ENCODE results near the gene RDH8. TPM values are rescaled to one million over a fixed set of nuclear protein-coding genes. Genes with fewer than 3 reads are reported as not detected.

The RDH8 gene
- total RNA-seq, result not detected

- no peak within 1 kb of the TSS for H3K27ac Mint-ChIP-seq
- no peak within 1 kb of the TSS for H3K4me3 Mint-ChIP-seq
- H3K36me3 Mint-ChIP-seq, result no peaks in the 10 kb centered on the region
- H3K9me3 Mint-ChIP-seq, result no peaks in the 10 kb centered on the region
- intact Hi-C loops (cut with micrococcal nuclease), result no loop called here
- POLR2A ChIA-PET, result no interaction called here
- no peak for DNase-seq
- H3K4me1 Mint-ChIP-seq (ENCODE audit: low read depth), result peaks cover 11% of the 10 kb centered on the region
- CTCF ChIA-PET, result interaction anchor here (3.4 kb wide), 1 partner anchor 13 kb away, joined by 10 read pairs; no protein-coding TSS in a partner anchor
- peaks cover 38% of the 10 kb centered on the region for H3K27me3 Mint-ChIP-seq
Observed at GRCh38 chr19:10013316-10013715, at the start of gene RDH8. Gene RDH8, plus strand, starts transcription at chr19:10013483. Its CDS starts 15 bp downstream, at chr19:10013498.

GRCh38 chr19:9966024-9966423 is 47.3 kb upstream of the RDH8 start:
- ChIA-PET POLR2A (no interaction called here), CTCF (interaction anchor here (0.8 kb wide), 1 partner anchor 35 kb away, joined by 3 read pairs; no protein-coding TSS in a partner anchor)
- Mint-ChIP-seq H3K9me3 (no peaks in the 10 kb centered on the region), H3K27ac (no peak overlapping the region), H3K27me3 (peaks cover 28% of the 10 kb centered on the region), H3K4me3 (no peak overlapping the region), H3K36me3 (no peaks in the 10 kb centered on the region), H3K4me1 (ENCODE audit: low read depth) (peaks cover 3% of the 10 kb centered on the region)
- intact Hi-C loops (cut with micrococcal nuclease), result no loop called here
- no peak for DNase-seq

- Mint-ChIP-seq H3K4me3 (no peak overlapping the region), H3K27ac (no peak overlapping the region), H3K27me3 (peaks cover 27% of the 10 kb centered on the region), H3K36me3 (no peaks in the 10 kb centered on the region), H3K4me1 (ENCODE audit: low read depth) (peaks cover 3% of the 10 kb centered on the region), H3K9me3 (no peaks in the 10 kb centered on the region)
- no peak for DNase-seq
- ChIA-PET CTCF (interaction anchor here (0.8 kb wide), 1 partner anchor 35 kb away, joined by 3 read pairs; no protein-coding TSS in a partner anchor), POLR2A (no interaction called here)
- intact Hi-C loops (cut with micrococcal nuclease), result no loop called here
Observed at GRCh38 chr19:9966448-9966847, 46.8 kb upstream of the RDH8 start.

- ChIA-PET CTCF (no interaction called here), POLR2A (no interaction called here)
- no peaks in the 10 kb centered on the region for H3K36me3 Mint-ChIP-seq
- intact Hi-C loops (cut with micrococcal nuclease), result no loop called here
- no peak for DNase-seq
- H3K9me3 Mint-ChIP-seq, result no peaks in the 10 kb centered on the region
- no peak overlapping the region for H3K4me3 Mint-ChIP-seq
- no peak overlapping the region for H3K27ac Mint-ChIP-seq
- peaks cover 27% of the 10 kb centered on the region for H3K27me3 Mint-ChIP-seq
- H3K4me1 Mint-ChIP-seq (ENCODE audit: low read depth), result peaks cover 3% of the 10 kb centered on the region
Observed at GRCh38 chr19:9967326-9967725, 46.0 kb upstream of the RDH8 start.

- Mint-ChIP-seq H3K9me3 (no peaks in the 10 kb centered on the region), H3K27me3 (peaks cover 26% of the 10 kb centered on the region), H3K4me3 (no peak overlapping the region), H3K4me1 (ENCODE audit: low read depth) (peaks cover 3% of the 10 kb centered on the region), H3K27ac (no peak overlapping the region), H3K36me3 (no peaks in the 10 kb centered on the region)
- POLR2A ChIA-PET, result no interaction called here
- intact Hi-C loops (cut with micrococcal nuclease), result no loop called here
- DNase-seq, result no peak
- CTCF ChIA-PET, result no interaction called here
Observed at GRCh38 chr19:9968820-9969687, 44.2 kb upstream of the RDH8 start.

GRCh38 chr19:9969688-9969975 is 43.7 kb upstream of the RDH8 start:
- Mint-ChIP-seq H3K36me3 (no peaks in the 10 kb centered on the region), H3K9me3 (no peaks in the 10 kb centered on the region), H3K27me3 (peaks cover 26% of the 10 kb centered on the region), H3K4me1 (ENCODE audit: low read depth) (peaks cover 3% of the 10 kb centered on the region), H3K27ac (no peak overlapping the region), H3K4me3 (no peak overlapping the region)
- ChIA-PET CTCF (no interaction called here), POLR2A (no interaction called here)
- no peak for DNase-seq
- intact Hi-C loops (cut with micrococcal nuclease), result no loop called here

GRCh38 chr19:9970481-9970880 is 42.8 kb upstream of the RDH8 start:
- ChIA-PET POLR2A (no interaction called here), CTCF (no interaction called here)
- Mint-ChIP-seq H3K4me1 (ENCODE audit: low read depth) (peaks cover 3% of the 10 kb centered on the region), H3K27ac (no peak overlapping the region), H3K4me3 (no peak overlapping the region), H3K27me3 (peaks cover 25% of the 10 kb centered on the region), H3K9me3 (no peaks in the 10 kb centered on the region), H3K36me3 (no peaks in the 10 kb centered on the region)
- no peak for DNase-seq
- intact Hi-C loops (cut with micrococcal nuclease), result no loop called here

GRCh38 chr19:9971166-9971897 is 42.0 kb upstream of the RDH8 start:
- no peak for DNase-seq
- Mint-ChIP-seq H3K9me3 (no peaks in the 10 kb centered on the region), H3K27ac (no peak overlapping the region), H3K27me3 (peaks cover 18% of the 10 kb centered on the region), H3K4me3 (no peak overlapping the region), H3K36me3 (no peaks in the 10 kb centered on the region), H3K4me1 (ENCODE audit: low read depth) (peaks cover 3% of the 10 kb centered on the region)
- POLR2A ChIA-PET, result no interaction called here
- CTCF ChIA-PET, result no interaction called here
- intact Hi-C loops (cut with micrococcal nuclease), result no loop called here

- Mint-ChIP-seq H3K4me1 (ENCODE audit: low read depth) (no peaks in the 10 kb centered on the region), H3K27me3 (peaks cover 15% of the 10 kb centered on the region), H3K9me3 (no peaks in the 10 kb centered on the region), H3K4me3 (no peak overlapping the region), H3K27ac (no peak overlapping the region), H3K36me3 (no peaks in the 10 kb centered on the region)
- intact Hi-C loops (cut with micrococcal nuclease), result no loop called here
- ChIA-PET CTCF (no interaction called here), POLR2A (no interaction called here)
- no peak for DNase-seq
Observed at GRCh38 chr19:9972103-9972502, 41.2 kb upstream of the RDH8 start.

GRCh38 chr19:9981406-9982260 is 31.6 kb upstream of the RDH8 start:
- intact Hi-C loops (cut with micrococcal nuclease), result no loop called here
- Mint-ChIP-seq H3K27me3 (peaks cover 5% of the 10 kb centered on the region), H3K27ac (no peak overlapping the region), H3K4me1 (ENCODE audit: low read depth) (no peaks in the 10 kb centered on the region), H3K4me3 (no peak overlapping the region), H3K36me3 (no peaks in the 10 kb centered on the region), H3K9me3 (no peaks in the 10 kb centered on the region)
- no peak for DNase-seq
- CTCF ChIA-PET, result interaction anchor here (0.6 to 1.5 kb wide), 2 partner anchors 19 to 124 kb away, joined by 4 read pairs; no protein-coding TSS in a partner anchor
- POLR2A ChIA-PET, result no interaction called here

- Mint-ChIP-seq H3K27me3 (peaks cover 1% of the 10 kb centered on the region), H3K4me3 (no peak overlapping the region), H3K9me3 (no peaks in the 10 kb centered on the region), H3K4me1 (ENCODE audit: low read depth) (no peaks in the 10 kb centered on the region), H3K36me3 (no peaks in the 10 kb centered on the region), H3K27ac (no peak overlapping the region)
- intact Hi-C loops (cut with micrococcal nuclease), result no loop called here
- ChIA-PET CTCF (interaction anchor here (1.5 to 4.0 kb wide), 2 partner anchors 13 to 41 kb away, joined by 6 to 21 read pairs; no protein-coding TSS in a partner anchor), POLR2A (no interaction called here)
- no peak for DNase-seq
Observed at GRCh38 chr19:9986787-9987281, 26.4 kb upstream of the RDH8 start.

- H3K9me3 Mint-ChIP-seq, result no peaks in the 10 kb centered on the region
- POLR2A ChIA-PET, result no interaction called here
- CTCF ChIA-PET, result interaction anchor here (4.0 kb wide), 1 partner anchor 10 kb away, joined by 21 read pairs; no protein-coding TSS in a partner anchor
- no peak for DNase-seq
- H3K27me3 Mint-ChIP-seq, result peaks cover 1% of the 10 kb centered on the region
- H3K4me1 Mint-ChIP-seq (ENCODE audit: low read depth), result no peaks in the 10 kb centered on the region
- H3K36me3 Mint-ChIP-seq, result no peaks in the 10 kb centered on the region
- intact Hi-C loops (cut with micrococcal nuclease), result no loop called here
- no peak overlapping the region for H3K27ac Mint-ChIP-seq
- no peak overlapping the region for H3K4me3 Mint-ChIP-seq
Observed at GRCh38 chr19:9989504-9989903, 23.8 kb upstream of the RDH8 start.
